Neuronal stem cell (in vitro differentiated cells): Measurements from ENCODE around the gene COG5.

Experiments
- DNase-seq: peaks from one replicate; pipeline ENCODE4 v3.0.0-alpha.2; 2013; ENCODE audit warnings: low spot score
- H2AFZ ChIP-seq: one replicate; pipeline ENCODE4 v1.6.1; 2013; ENCODE audit warnings: mild to moderate bottlenecking, low read length, inconsistent platforms
- H2AK5ac ChIP-seq: 2 replicates; pipeline ENCODE4 v1.6.1; 2013; ENCODE audit warnings: low read depth, mild to moderate bottlenecking, inconsistent platforms, low read length, moderate library complexity, mixed read lengths
- H2BK120ac ChIP-seq: 2 replicates; pipeline ENCODE4 v1.6.1; 2013; ENCODE audit warnings: low read depth, mild to moderate bottlenecking, inconsistent platforms, low read length, moderate library complexity, mixed read lengths
- H2BK12ac ChIP-seq: one replicate; pipeline ENCODE4 v1.6.1; 2013; ENCODE audit warnings: low read length, inconsistent platforms
- H2BK15ac ChIP-seq: 2 replicates; pipeline ENCODE4 v1.6.1; 2013; ENCODE audit warnings: mild to moderate bottlenecking, low read length, inconsistent platforms, mixed read lengths
- H2BK5ac ChIP-seq: one replicate; pipeline ENCODE4 v1.6.1; 2013; ENCODE audit warnings: inconsistent platforms, mild to moderate bottlenecking, low read length, moderate library complexity
- H3K14ac ChIP-seq: one replicate; pipeline ENCODE4 v1.6.1; 2013; ENCODE audit warnings: low read length, inconsistent platforms
- H3K18ac ChIP-seq: 2 replicates; pipeline ENCODE4 v1.6.1; 2013; ENCODE audit warnings: low read length, inconsistent platforms
- H3K23ac ChIP-seq: 2 replicates; pipeline ENCODE4 v1.6.1; 2013; ENCODE audit warnings: low read depth, mild to moderate bottlenecking, mixed read lengths, low read length, inconsistent platforms; ENCODE audit not compliant: poor library complexity
- H3K27ac ChIP-seq: replicated peaks from 3 replicates; pipeline ENCODE4 v1.5.1; 2013; ENCODE audit warnings: low read length, inconsistent platforms
- H3K27me3 ChIP-seq, 3 experiments: 2 replicates each; pipeline ENCODE4 v1.6.1; 2013; ENCODE audit warnings: low read length in 3 of 3, mild to moderate bottlenecking in 2 of 3, inconsistent platforms in 1 of 3, low read depth in 1 of 3, mixed read lengths in 1 of 3, moderate library complexity in 1 of 3; ENCODE audit not compliant: control insufficient read depth in 3 of 3, insufficient read depth in 3 of 3
- H3K36me3 ChIP-seq, 2 donors: replicated peaks in 1 of 2; 2 replicates each; pipeline ENCODE4 v1.6.1; 2013; ENCODE audit warnings: low read length in 2 of 2; ENCODE audit not compliant: control insufficient read depth in 2 of 2, insufficient read depth in 2 of 2
- H3K4ac ChIP-seq: 2 replicates; pipeline ENCODE4 v1.6.1; 2013; ENCODE audit warnings: inconsistent platforms, mild to moderate bottlenecking, low read length, moderate library complexity
- H3K4me1 ChIP-seq, 2 donors: 1 replicate in 1 of 2; 2 replicates in 1 of 2; pipeline ENCODE4 v1.6.1; 2013; ENCODE audit warnings: low read length in 2 of 2, low read depth in 1 of 2; ENCODE audit not compliant: control insufficient read depth in 2 of 2, insufficient read depth in 1 of 2
- H3K4me2 ChIP-seq: one replicate; pipeline ENCODE4 v1.6.1; 2013; ENCODE audit warnings: mild to moderate bottlenecking, low read length, inconsistent platforms; ENCODE audit not compliant: insufficient read depth, poor library complexity, severe bottlenecking
- H3K4me3 ChIP-seq, 2 donors: 2 replicates each; pipeline ENCODE4 v1.5.1; 2013; ENCODE audit warnings: low read length in 2 of 2, mild to moderate bottlenecking in 2 of 2, inconsistent platforms in 1 of 2, moderate library complexity in 1 of 2
- H3K79me1 ChIP-seq: one replicate; pipeline ENCODE4 v1.6.1; 2013; ENCODE audit warnings: low read depth, mild to moderate bottlenecking, inconsistent platforms, low read length, moderate library complexity
- H3K9ac ChIP-seq: one replicate; pipeline ENCODE4 v1.6.1; 2013; ENCODE audit warnings: mild to moderate bottlenecking, low read depth, low read length, inconsistent platforms; ENCODE audit not compliant: poor library complexity
- H3K9me3 ChIP-seq, 2 donors: replicated peaks in 1 of 2; 2 replicates each; pipeline versions ENCODE3 to v1.6.1; 2013; ENCODE audit warnings: low read length in 2 of 2, mild to moderate bottlenecking in 2 of 2, inconsistent platforms in 1 of 2, low read depth in 1 of 2, mixed read lengths in 1 of 2, moderate library complexity in 1 of 2; ENCODE audit not compliant: control insufficient read depth in 2 of 2, insufficient read depth in 1 of 2
- H4K8ac ChIP-seq: one replicate; pipeline ENCODE4 v1.6.1; 2013; ENCODE audit warnings: low read depth, mild to moderate bottlenecking, inconsistent platforms, low read length, moderate library complexity
- H4K91ac ChIP-seq: one replicate; pipeline ENCODE4 v1.6.1; 2013; ENCODE audit warnings: low read length, low read depth, mild to moderate bottlenecking, inconsistent platforms; ENCODE audit not compliant: poor library complexity
- WGBS, 2 donors: extraction: QIAGEN DNeasy Blood & Tissue Kit; methylation state at CpG; one replicate each; pipeline ENCODE4 v1.1.7; 2013; ENCODE audit warnings: missing lambda C conversion rate in 2 of 2, mixed read lengths in 1 of 2; ENCODE audit not compliant: insufficient read length in 2 of 2, insufficient replicate concordance in 1 of 2; ENCODE audit errors: extremely low coverage in 2 of 2; 5-methylcytosine and 5-hydroxymethylcytosine counted together

COG5 gene

GRCh38 chr7:107432261-107432660 is 131.5 kb downstream of the COG5 start:
- Histone ChIP-seq H2BK120ac (no peak overlapping the region), H4K8ac (no peak overlapping the region), H3K9me3 (peaks cover 0 to 3% of the 10 kb centered on the region in 2 donors), H3K4me2 (no peak overlapping the region), H3K79me1 (no peaks in the 10 kb centered on the region), H3K27me3 (no peaks in the 10 kb centered on the region), H3K23ac (no peak overlapping the region), H3K4me3 (no peak overlapping the region), H4K91ac (no peak overlapping the region), H3K4me1 (no peaks in the 10 kb centered on the region), H2AK5ac (no peak overlapping the region), H3K36me3 (no peaks in the 10 kb centered on the region), H3K4ac (no peak overlapping the region), H3K27ac (no peak overlapping the region), H3K18ac (no peak overlapping the region), H3K14ac (no peak overlapping the region), H2BK15ac (no peak overlapping the region), H2BK5ac (no peak overlapping the region), H3K9ac (no peak overlapping the region), H2BK12ac (no peak overlapping the region), H2AFZ (no peak overlapping the region)
- DNase-seq = no peak
- WGBS, 2 donors = no CpG with 5 or more reads among the region's 1 CpG

GRCh38 chr7:107430057-107430456 is 133.7 kb downstream of the COG5 start:
- no peak for DNase-seq
- Histone ChIP-seq H3K36me3 (no peaks in the 10 kb centered on the region), H2BK12ac (no peak overlapping the region), H2BK5ac (no peak overlapping the region), H3K27me3 (no peaks in the 10 kb centered on the region), H3K23ac (no peak overlapping the region), H2BK120ac (no peak overlapping the region), H4K8ac (no peak overlapping the region), H4K91ac (no peak overlapping the region), H3K4ac (no peak overlapping the region), H2AK5ac (no peak overlapping the region), H3K4me2 (no peak overlapping the region), H3K4me3 (no peak overlapping the region), H2BK15ac (no peak overlapping the region), H3K4me1 (no peaks in the 10 kb centered on the region), H3K9me3 (peaks cover 0 to 3% of the 10 kb centered on the region in 2 donors), H3K79me1 (no peaks in the 10 kb centered on the region), H3K14ac (no peak overlapping the region), H3K18ac (no peak overlapping the region), H2AFZ (no peak overlapping the region), H3K27ac (no peak overlapping the region), H3K9ac (no peak overlapping the region)

GRCh38 chr7:107428642-107429041 is 135.1 kb downstream of the COG5 start:
- Histone ChIP-seq H2BK120ac (no peak overlapping the region), H4K91ac (no peak overlapping the region), H3K23ac (no peak overlapping the region), H3K9me3 (peaks cover 0 to 3% of the 10 kb centered on the region in 2 donors), H2BK5ac (no peak overlapping the region), H3K14ac (no peak overlapping the region), H3K36me3 (no peaks in the 10 kb centered on the region), H3K79me1 (no peaks in the 10 kb centered on the region), H2BK15ac (no peak overlapping the region), H3K27me3 (no peaks in the 10 kb centered on the region), H4K8ac (no peak overlapping the region), H2AK5ac (no peak overlapping the region), H3K4me3 (no peak overlapping the region), H3K18ac (no peak overlapping the region), H3K4me2 (no peak overlapping the region), H3K27ac (no peak overlapping the region), H3K4me1 (no peaks in the 10 kb centered on the region), H3K9ac (no peak overlapping the region), H3K4ac (no peak overlapping the region), H2AFZ (no peak overlapping the region), H2BK12ac (no peak overlapping the region)
- DNase-seq = no peak
- no CpG with 5 or more reads among the region's 1 CpG for WGBS, 2 donors

DNA sequence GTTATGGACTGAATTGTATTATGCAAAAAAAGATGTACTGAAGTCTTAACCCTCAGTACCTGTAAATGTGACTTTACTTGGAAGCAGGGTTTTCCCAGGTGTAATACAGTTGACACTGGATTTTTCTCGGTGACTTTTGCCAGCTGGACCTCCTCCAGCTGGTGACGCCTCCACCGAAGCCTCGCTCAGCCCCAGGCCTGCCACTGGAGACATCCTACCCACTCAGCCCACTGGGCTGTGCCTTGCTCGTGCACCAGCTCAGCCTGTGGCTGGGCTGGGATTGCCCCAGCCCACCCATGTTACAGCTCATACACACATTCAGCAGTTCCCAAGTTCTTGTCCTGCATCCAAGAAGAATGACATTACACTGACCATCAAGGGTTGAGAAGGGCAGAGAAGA is 136.3 kb downstream of the COG5 start:
- H2AFZ ChIP-seq = no peak overlapping the region
- no peak overlapping the region for H3K4ac ChIP-seq
- H3K4me1 ChIP-seq = no peaks in the 10 kb centered on the region
- H3K4me3 ChIP-seq = peak overlapping the region in 1 of 2 donors; percentile 20
- H3K27ac ChIP-seq = no peak overlapping the region
- H2BK5ac ChIP-seq = no peak overlapping the region
- WGBS, 2 donors = no CpG with 5 or more reads among the region's 5 CpGs
- H3K9ac ChIP-seq = no peak overlapping the region
- H3K14ac ChIP-seq = no peak overlapping the region
- DNase-seq = no peak
- no peak overlapping the region for H3K23ac ChIP-seq
- no peak overlapping the region for H3K4me2 ChIP-seq
- H3K79me1 ChIP-seq = no peaks in the 10 kb centered on the region
- H4K8ac ChIP-seq = no peak overlapping the region
- H3K9me3 ChIP-seq = no peaks in the 10 kb centered on the region
- no peaks in the 10 kb centered on the region for H3K36me3 ChIP-seq
- no peak overlapping the region for H2BK12ac ChIP-seq
- H4K91ac ChIP-seq = no peak overlapping the region
- no peak overlapping the region for H2BK15ac ChIP-seq
- H3K18ac ChIP-seq = no peak overlapping the region
- H2BK120ac ChIP-seq = no peak overlapping the region
- H3K27me3 ChIP-seq = no peaks in the 10 kb centered on the region
- no peak overlapping the region for H2AK5ac ChIP-seq
